SJSA1 (cell line): ENCODE data around the gene ACTRT1. TPM values are rescaled to one million over a fixed set of nuclear protein-coding genes. Genes with fewer than 3 reads are reported as not detected.

Experiments
- DNase-seq, 2 experiments: peaks; one replicate each; pipeline ENCODE4 v3.0.0-alpha.2; 2015 to 2020; ENCODE audit warnings: low spot score in 2 of 2, low read depth in 1 of 2
- H3K27ac ChIP-seq: fragments of 250-450 bp; sonication (Bioruptor Pico); 2 replicates; pipeline ENCODE4 v1.5.1; 2020; ENCODE audit warnings: mild to moderate bottlenecking, moderate library complexity
- H3K27me3 ChIP-seq: fragments of 250-450 bp; sonication (Bioruptor Pico); replicated peaks from 2 replicates; pipeline ENCODE4 v1.5.1; 2020; ENCODE audit warnings: mild to moderate bottlenecking, moderate library complexity
- H3K36me3 ChIP-seq: fragments of 250-450 bp; sonication (Bioruptor Pico); 2 replicates; pipeline ENCODE4 v1.5.1; 2020; ENCODE audit warnings: mild to moderate bottlenecking
- H3K4me1 ChIP-seq: fragments of 250-450 bp; sonication (Bioruptor Pico); replicated peaks from 2 replicates; pipeline ENCODE4 v1.6.1; 2021; ENCODE audit warnings: mild to moderate bottlenecking
- H3K4me3 ChIP-seq: fragments of 250-450 bp; sonication (Bioruptor Pico); 2 replicates; pipeline ENCODE4 v1.5.1; 2020; ENCODE audit warnings: mild to moderate bottlenecking
- H3K9me3 ChIP-seq: fragments of 250-450 bp; sonication (Bioruptor Pico); replicated peaks from 2 replicates; pipeline ENCODE4 v1.5.1; 2020; ENCODE audit warnings: mild to moderate bottlenecking
- total RNA-seq: library from RNA; depleted of rRNA; stranded (reverse); fragments of >200 nt; shearing (Covaris generic); gene quantifications from 2 replicates; pipeline ENCODE4 v1.2.3, GENCODE V29; 2014; rRNA removed

ACTRT1 gene
- not detected in 2 replicates for total RNA-seq

GRCh38 chrX:128052303-128052702 is at the start of gene ACTRT1:
Gene ACTRT1 (minus strand): TSS chrX:128052403. CDS start chrX:128052206, 197 bp downstream.
- H3K4me1 ChIP-seq: no peaks in the 10 kb centered on the region
- H3K27ac ChIP-seq: no peak within 1 kb of the TSS
- no peak for DNase-seq
- H3K27me3 ChIP-seq: no peaks in the 10 kb centered on the region
- no peaks in the 10 kb centered on the region for H3K36me3 ChIP-seq
- no peaks in the 10 kb centered on the region for H3K9me3 ChIP-seq
- H3K4me3 ChIP-seq: no peak within 1 kb of the TSS

- Histone ChIP-seq H3K9me3 (no peaks in the 10 kb centered on the region), H3K27ac (no peak overlapping the region), H3K27me3 (no peaks in the 10 kb centered on the region), H3K4me3 (no peak overlapping the region), H3K36me3 (no peaks in the 10 kb centered on the region), H3K4me1 (no peaks in the 10 kb centered on the region)
- DNase-seq: no peak
Observed at GRCh38 chrX:128078545-128078944, 26.3 kb upstream of the ACTRT1 start.

GRCh38 chrX:128057421-128057820 is 5.2 kb upstream of the ACTRT1 start:
- Histone ChIP-seq H3K36me3 (no peaks in the 10 kb centered on the region), H3K27me3 (no peaks in the 10 kb centered on the region), H3K4me1 (no peaks in the 10 kb centered on the region), H3K9me3 (no peaks in the 10 kb centered on the region), H3K4me3 (no peak overlapping the region), H3K27ac (no peak overlapping the region)
- no peak for DNase-seq

GRCh38 chrX:128051526-128051925 is 677 bp downstream of the ACTRT1 start:
- Histone ChIP-seq H3K27ac (no peak overlapping the region), H3K4me3 (no peak overlapping the region), H3K27me3 (no peaks in the 10 kb centered on the region), H3K9me3 (no peaks in the 10 kb centered on the region), H3K4me1 (no peaks in the 10 kb centered on the region), H3K36me3 (no peaks in the 10 kb centered on the region)
- DNase-seq: no peak

- no peak overlapping the region for H3K27ac ChIP-seq
- no peaks in the 10 kb centered on the region for H3K36me3 ChIP-seq
- H3K4me3 ChIP-seq: no peak overlapping the region
- no peaks in the 10 kb centered on the region for H3K4me1 ChIP-seq
- no peaks in the 10 kb centered on the region for H3K27me3 ChIP-seq
- DNase-seq: no peak
- H3K9me3 ChIP-seq: no peaks in the 10 kb centered on the region
Observed at GRCh38 chrX:128035318-128035717, 16.9 kb downstream of the ACTRT1 start.

- Histone ChIP-seq H3K36me3 (no peaks in the 10 kb centered on the region), H3K27ac (no peak overlapping the region), H3K27me3 (no peaks in the 10 kb centered on the region), H3K4me1 (no peaks in the 10 kb centered on the region), H3K4me3 (no peak overlapping the region), H3K9me3 (no peaks in the 10 kb centered on the region)
- DNase-seq: no peak
Observed at GRCh38 chrX:128021566-128021965, 30.6 kb downstream of the ACTRT1 start.

- no peak for DNase-seq
- no peaks in the 10 kb centered on the region for H3K9me3 ChIP-seq
- no peak overlapping the region for H3K4me3 ChIP-seq
- H3K4me1 ChIP-seq: no peaks in the 10 kb centered on the region
- no peaks in the 10 kb centered on the region for H3K36me3 ChIP-seq
- no peak overlapping the region for H3K27ac ChIP-seq
- H3K27me3 ChIP-seq: no peaks in the 10 kb centered on the region
Observed at GRCh38 chrX:128020701-128021100, 31.5 kb downstream of the ACTRT1 start.

- H3K4me1 ChIP-seq: no peaks in the 10 kb centered on the region
- no peak overlapping the region for H3K4me3 ChIP-seq
- H3K27ac ChIP-seq: no peak overlapping the region
- DNase-seq: no peak
- no peaks in the 10 kb centered on the region for H3K36me3 ChIP-seq
- no peaks in the 10 kb centered on the region for H3K27me3 ChIP-seq
- H3K9me3 ChIP-seq: no peaks in the 10 kb centered on the region
Observed at GRCh38 chrX:128019218-128019617, 33.0 kb downstream of the ACTRT1 start.

- no peaks in the 10 kb centered on the region for H3K4me1 ChIP-seq
- no peaks in the 10 kb centered on the region for H3K27me3 ChIP-seq
- no peak overlapping the region for H3K4me3 ChIP-seq
- no peak overlapping the region for H3K27ac ChIP-seq
- no peak for DNase-seq
- H3K36me3 ChIP-seq: no peaks in the 10 kb centered on the region
- no peaks in the 10 kb centered on the region for H3K9me3 ChIP-seq
Observed at GRCh38 chrX:128012015-128012414, 40.2 kb downstream of the ACTRT1 start.

- Histone ChIP-seq H3K36me3 (no peaks in the 10 kb centered on the region), H3K4me1 (no peaks in the 10 kb centered on the region), H3K4me3 (no peak overlapping the region), H3K9me3 (no peaks in the 10 kb centered on the region), H3K27ac (no peak overlapping the region), H3K27me3 (no peaks in the 10 kb centered on the region)
- no peak for DNase-seq
Observed at GRCh38 chrX:128007882-128008281, 44.3 kb downstream of the ACTRT1 start.
